GM23338 (cell line): ENCODE data around the gene P4HTM.

ENCODE experiments used
- CTCF ChIP-seq, 2 experiments: fragments of 200-600 bp in 1 of 2; sonication (generic) in 1 of 2; conservative IDR thresholded peaks; 2 replicates each; pipeline versions ENCODE4 v1.5.1 to v1.6.1; 2016 to 2017; ENCODE audit warnings: antibody characterized with exemption in 2 of 2, low read depth in 2 of 2, mild to moderate bottlenecking in 2 of 2, moderate library complexity in 1 of 2
- EZH2 ChIP-seq: fragments of 200-600 bp; sonication (generic); IDR thresholded peaks from one replicate; pipeline ENCODE4 v1.8.0; 2017; ENCODE audit warnings: antibody characterized with exemption, mild to moderate bottlenecking, low read depth; ENCODE audit not compliant: unreplicated experiment
- EZH2phosphoT487 ChIP-seq: fragments of 200-600 bp; sonication (generic); IDR thresholded peaks from one replicate; pipeline ENCODE4 v1.8.1; 2018; ENCODE audit warnings: antibody characterized with exemption; ENCODE audit not compliant: unreplicated experiment
- JUNB ChIP-seq: IDR thresholded peaks from one replicate; pipeline ENCODE4 v1.6.1; 2016; ENCODE audit warnings: antibody characterized with exemption; ENCODE audit not compliant: unreplicated experiment
- POLR2AphosphoS5 ChIP-seq: IDR thresholded peaks from 2 replicates; pipeline ENCODE4 v1.6.1; 2016; ENCODE audit warnings: antibody characterized with exemption, low read depth

GRCh38 chr3:49005303-49005680 lies 15.3 kb downstream of the P4HTM start:
- TF ChIP-seq CTCF (conservative IDR thresholded peaks at IDR 0.05; ENCODE audit: low read depth in 2 of 2), result no peak
- no peak for TF ChIP-seq EZH2phosphoT487
- no peak for TF ChIP-seq EZH2
- TF ChIP-seq JUNB, result no peak
- TF ChIP-seq POLR2AphosphoS5, result no peak
